ENCODE measurements around the gene COG7. TPM values are rescaled to one million over a fixed set of nuclear protein-coding genes. Genes with fewer than 3 reads are reported as not detected.
A peak's percentile ranks its signal among the peaks of the same experiment; 100 is the strongest.

Gene COG7
- 10 to 100 TPM; 20.0 to 21.5 TPM for total RNA-seq

- Mint-ChIP-seq H3K9me3 (ENCODE audit: insufficient read depth) (no peaks in the 10 kb centered on the region), H3K36me3 (ENCODE audit: low read depth) (no peaks in the 10 kb centered on the region), H3K4me3 (peak within 1 kb of the TSS; percentile 89), H3K4me1 (ENCODE audit: low read depth) (peaks cover 18% of the 10 kb centered on the region), H3K27ac (peak within 1 kb of the TSS; percentile 82), H3K27me3 (ENCODE audit: low read depth) (no peaks in the 10 kb centered on the region)
- ATAC-seq (peak; percentile 91), DNase-seq (peak; percentile 90)
- ChIA-PET POLR2A (interaction anchor here (0.7 to 0.8 kb wide), 2 partner anchors 10 to 11 kb away, joined by 3 to 4 read pairs; no protein-coding TSS in a partner anchor), CTCF (interaction anchor here (1.0 to 2.6 kb wide), 2 partner anchors 17 to 19 kb away, joined by 3 to 18 read pairs; no protein-coding TSS in a partner anchor)
Observed at GRCh38 chr16:23452572-23453337, at the start of gene COG7. TSS of gene COG7 (minus strand) at chr16:23453189. CDS start at chr16:23452994, 195 bp downstream.

- Mint-ChIP-seq H3K4me1 (ENCODE audit: low read depth) (peaks cover 63% of the 10 kb centered on the region), H3K27ac (no peak overlapping the region), H3K4me3 (no peak overlapping the region), H3K27me3 (ENCODE audit: low read depth) (no peaks in the 10 kb centered on the region), H3K36me3 (ENCODE audit: low read depth) (peaks cover 20% of the 10 kb centered on the region), H3K9me3 (ENCODE audit: insufficient read depth) (no peaks in the 10 kb centered on the region)
- no peak for DNase-seq
- ChIA-PET CTCF (no interaction called here), POLR2A (no interaction called here)
- no peak for ATAC-seq
Observed at GRCh38 chr16:23502466-23502865, 49.5 kb upstream of the COG7 start.

- Mint-ChIP-seq H3K27ac (no peak overlapping the region), H3K36me3 (ENCODE audit: low read depth) (peaks cover 15% of the 10 kb centered on the region), H3K27me3 (ENCODE audit: low read depth) (no peaks in the 10 kb centered on the region), H3K4me1 (ENCODE audit: low read depth) (peaks cover 64% of the 10 kb centered on the region), H3K4me3 (no peak overlapping the region), H3K9me3 (ENCODE audit: insufficient read depth) (no peaks in the 10 kb centered on the region)
- CTCF ChIA-PET: interaction anchor here (0.6 kb wide), 1 partner anchor 10 kb away, joined by 3 read pairs; no protein-coding TSS in a partner anchor
- DNase-seq (no peak), ATAC-seq (no peak)
- POLR2A ChIA-PET: no interaction called here
Observed at GRCh38 chr16:23501291-23501690, 48.3 kb upstream of the COG7 start.

- Mint-ChIP-seq H3K4me3 (no peak overlapping the region), H3K9me3 (ENCODE audit: insufficient read depth) (no peaks in the 10 kb centered on the region), H3K4me1 (ENCODE audit: low read depth) (peaks cover 61% of the 10 kb centered on the region), H3K27ac (no peak overlapping the region), H3K36me3 (ENCODE audit: low read depth) (peaks cover 12% of the 10 kb centered on the region), H3K27me3 (ENCODE audit: low read depth) (no peaks in the 10 kb centered on the region)
- no peak for DNase-seq
- ChIA-PET CTCF (interaction anchor here (0.6 kb wide), 1 partner anchor 10 kb away, joined by 3 read pairs; no protein-coding TSS in a partner anchor), POLR2A (no interaction called here)
- no peak for ATAC-seq
Observed at GRCh38 chr16:23500862-23501225, 47.9 kb upstream of the COG7 start.

GRCh38 chr16:23500212-23500861 is 47.3 kb upstream of the COG7 start:
- Mint-ChIP-seq H3K4me1 (ENCODE audit: low read depth) (peaks cover 57% of the 10 kb centered on the region), H3K9me3 (ENCODE audit: insufficient read depth) (no peaks in the 10 kb centered on the region), H3K27me3 (ENCODE audit: low read depth) (no peaks in the 10 kb centered on the region), H3K36me3 (ENCODE audit: low read depth) (peaks cover 15% of the 10 kb centered on the region), H3K4me3 (no peak overlapping the region), H3K27ac (no peak overlapping the region)
- CTCF ChIA-PET: interaction anchor here (0.5 to 0.6 kb wide), 2 partner anchors 9 to 1487 kb away, joined by 3 read pairs; no protein-coding TSS in a partner anchor
- no peak for DNase-seq
- no peak for ATAC-seq
- POLR2A ChIA-PET: no interaction called here

GRCh38 chr16:23499801-23500200 is 46.8 kb upstream of the COG7 start:
- peaks cover 52% of the 10 kb centered on the region for H3K4me1 Mint-ChIP-seq (ENCODE audit: low read depth)
- no peak for DNase-seq
- no peak overlapping the region for H3K27ac Mint-ChIP-seq
- no peak for ATAC-seq
- ChIA-PET CTCF (no interaction called here), POLR2A (no interaction called here)
- H3K27me3 Mint-ChIP-seq (ENCODE audit: low read depth): no peaks in the 10 kb centered on the region
- H3K9me3 Mint-ChIP-seq (ENCODE audit: insufficient read depth): no peaks in the 10 kb centered on the region
- peaks cover 19% of the 10 kb centered on the region for H3K36me3 Mint-ChIP-seq (ENCODE audit: low read depth)
- no peak overlapping the region for H3K4me3 Mint-ChIP-seq

- ChIA-PET CTCF (interaction anchor here (1.4 kb wide), 1 partner anchor 63 kb away, joined by 4 read pairs; no protein-coding TSS in a partner anchor), POLR2A (no interaction called here)
- Mint-ChIP-seq H3K4me1 (ENCODE audit: low read depth) (peaks cover 42% of the 10 kb centered on the region), H3K27ac (no peak overlapping the region), H3K9me3 (ENCODE audit: insufficient read depth) (no peaks in the 10 kb centered on the region), H3K36me3 (ENCODE audit: low read depth) (peaks cover 26% of the 10 kb centered on the region), H3K27me3 (ENCODE audit: low read depth) (no peaks in the 10 kb centered on the region), H3K4me3 (no peak overlapping the region)
- ATAC-seq (no peak), DNase-seq (no peak)
Observed at GRCh38 chr16:23498863-23499262, 45.9 kb upstream of the COG7 start.

GRCh38 chr16:23497543-23497868 is 44.5 kb upstream of the COG7 start:
- peak overlapping the region; percentile 31 for H3K27ac Mint-ChIP-seq
- no peak for DNase-seq
- ChIA-PET POLR2A (interaction anchor here (0.6 kb wide), 1 partner anchor 13 kb away, joined by 3 read pairs; the partner anchor contains the start of gene GGA2), CTCF (no interaction called here)
- no peak for ATAC-seq
- peaks cover 31% of the 10 kb centered on the region for H3K4me1 Mint-ChIP-seq (ENCODE audit: low read depth)
- H3K9me3 Mint-ChIP-seq (ENCODE audit: insufficient read depth): no peaks in the 10 kb centered on the region
- H3K4me3 Mint-ChIP-seq: no peak overlapping the region
- H3K36me3 Mint-ChIP-seq (ENCODE audit: low read depth): peaks cover 26% of the 10 kb centered on the region
- no peaks in the 10 kb centered on the region for H3K27me3 Mint-ChIP-seq (ENCODE audit: low read depth)

- peak overlapping the region; percentile 31 for H3K27ac Mint-ChIP-seq
- DNase-seq: no peak
- peaks cover 26% of the 10 kb centered on the region for H3K36me3 Mint-ChIP-seq (ENCODE audit: low read depth)
- ChIA-PET CTCF (no interaction called here), POLR2A (interaction anchor here (0.6 kb wide), 2 partner anchors 14 to 557 kb away, joined by 3 read pairs; partner anchors contain the start of gene GGA2)
- peaks cover 27% of the 10 kb centered on the region for H3K4me1 Mint-ChIP-seq (ENCODE audit: low read depth)
- no peak for ATAC-seq
- H3K9me3 Mint-ChIP-seq (ENCODE audit: insufficient read depth): no peaks in the 10 kb centered on the region
- H3K27me3 Mint-ChIP-seq (ENCODE audit: low read depth): no peaks in the 10 kb centered on the region
- H3K4me3 Mint-ChIP-seq: no peak overlapping the region
Observed at GRCh38 chr16:23496821-23497542, 44.0 kb upstream of the COG7 start.

- Mint-ChIP-seq H3K4me3 (no peak overlapping the region), H3K4me1 (ENCODE audit: low read depth) (peaks cover 23% of the 10 kb centered on the region), H3K36me3 (ENCODE audit: low read depth) (peaks cover 36% of the 10 kb centered on the region), H3K27ac (peak overlapping the region; percentile 52), H3K27me3 (ENCODE audit: low read depth) (no peaks in the 10 kb centered on the region), H3K9me3 (ENCODE audit: insufficient read depth) (no peaks in the 10 kb centered on the region)
- ATAC-seq (no peak), DNase-seq (no peak)
- CTCF ChIA-PET: interaction anchor here (1.0 to 1.3 kb wide), 2 partner anchors 9 to 60 kb away, joined by 4 read pairs; no protein-coding TSS in a partner anchor
- POLR2A ChIA-PET: no interaction called here
Observed at GRCh38 chr16:23495671-23496070, 42.7 kb upstream of the COG7 start.

GRCh38 chr16:23494188-23494587 is 41.2 kb upstream of the COG7 start:
- H3K4me3 Mint-ChIP-seq: no peak overlapping the region
- H3K36me3 Mint-ChIP-seq (ENCODE audit: low read depth): peaks cover 47% of the 10 kb centered on the region
- DNase-seq: no peak
- ChIA-PET CTCF (no interaction called here), POLR2A (no interaction called here)
- H3K9me3 Mint-ChIP-seq (ENCODE audit: insufficient read depth): no peaks in the 10 kb centered on the region
- peaks cover 19% of the 10 kb centered on the region for H3K4me1 Mint-ChIP-seq (ENCODE audit: low read depth)
- no peaks in the 10 kb centered on the region for H3K27me3 Mint-ChIP-seq (ENCODE audit: low read depth)
- H3K27ac Mint-ChIP-seq: no peak overlapping the region
- no peak for ATAC-seq
